Measurements from ENCODE around the gene ANKRD31.
"Not testable (repeated sequence)": the region's sequence is repeated elsewhere in the genome, so short reads cannot be mapped to it uniquely, and the experiment has no call there.

Gene ANKRD31

DNA sequence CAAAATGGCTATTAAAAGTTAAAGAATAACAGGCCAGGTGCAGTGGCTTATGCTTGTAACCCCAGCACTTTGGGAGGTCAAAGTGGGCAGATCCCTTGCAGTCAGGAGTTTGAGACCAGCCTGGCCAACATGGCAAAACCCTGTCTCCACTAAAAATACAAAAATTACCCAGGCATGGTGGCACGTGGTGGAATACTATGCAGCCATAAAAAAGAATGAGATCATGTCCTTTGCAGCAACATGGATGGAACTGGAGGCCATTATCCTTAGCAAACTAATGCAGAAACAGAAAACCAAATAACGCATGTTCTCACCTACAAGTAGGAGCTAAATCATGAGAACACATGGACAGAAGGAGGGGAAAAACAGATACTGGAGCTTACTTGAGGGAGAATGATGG is 15.9 kb downstream of the ANKRD31 start:
- DNase-seq: not testable (repeated sequence)

GRCh38 chr5:75214928-75215327 is 21.8 kb downstream of the ANKRD31 start:
- no peak for DNase-seq

GRCh38 chr5:75214409-75214808 is 22.3 kb downstream of the ANKRD31 start:
- no peak for DNase-seq

DNA sequence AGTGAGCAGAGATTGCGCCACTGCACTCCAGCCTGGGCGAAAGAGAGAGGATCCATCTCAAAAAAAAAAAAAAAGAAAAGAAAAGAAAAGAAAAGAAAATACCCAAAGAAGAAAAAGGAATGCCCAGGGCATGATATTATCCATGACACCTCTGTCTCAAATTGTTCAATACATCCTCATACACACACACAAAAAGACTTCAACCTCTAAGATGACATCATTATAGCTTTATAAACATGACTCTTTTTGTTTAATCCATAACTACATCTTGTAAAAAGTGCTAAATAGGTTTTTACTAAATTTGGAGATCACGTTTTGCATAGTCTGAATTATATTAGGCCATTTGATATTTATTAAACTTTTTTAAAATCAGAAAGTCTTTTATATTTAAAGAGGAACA is 33.1 kb downstream of the ANKRD31 start:
- no peak for DNase-seq

- no peak for DNase-seq
Measured at GRCh38 chr5:75202935-75203334, 33.7 kb downstream of the ANKRD31 start.

DNA sequence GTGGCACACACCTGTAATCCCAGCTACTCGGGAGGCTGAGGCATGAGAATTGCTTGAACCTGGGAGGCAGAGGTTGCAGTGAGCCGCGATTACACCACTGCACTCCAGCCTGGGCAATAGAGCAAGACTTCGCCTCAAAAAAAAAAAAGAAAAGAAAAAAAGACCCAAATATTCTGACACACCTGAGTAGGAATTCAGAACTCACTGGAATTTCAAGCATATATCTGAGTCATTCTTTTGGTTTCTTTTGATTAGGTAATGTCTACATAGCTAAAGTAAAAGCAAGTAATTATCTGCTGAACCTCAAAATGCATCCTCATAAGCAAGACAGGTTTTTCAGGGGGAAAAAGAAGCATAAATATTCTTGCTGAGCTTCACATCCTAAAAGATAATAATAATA is 35.9 kb downstream of the ANKRD31 start:
- DNase-seq: no peak

DNA sequence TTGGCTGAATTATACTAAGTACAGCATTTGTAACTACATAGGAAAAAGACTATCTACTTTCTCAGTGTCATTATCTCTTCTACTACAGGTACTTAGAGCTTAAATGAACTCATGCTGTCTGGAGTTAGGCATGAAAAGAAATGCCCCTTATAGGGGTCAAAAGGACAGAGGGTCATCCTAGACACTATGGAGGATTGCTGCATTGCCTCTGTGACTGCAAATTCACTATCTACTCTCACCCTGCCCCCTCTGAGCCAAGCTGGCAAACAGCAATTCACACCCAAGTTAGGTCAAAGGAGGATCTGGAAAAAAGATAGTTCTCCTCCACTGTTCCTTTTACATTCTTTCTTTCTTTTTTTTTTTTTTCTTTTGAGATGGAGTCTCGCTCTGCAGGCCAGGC is 36.7 kb downstream of the ANKRD31 start:
- no peak for DNase-seq

DNA sequence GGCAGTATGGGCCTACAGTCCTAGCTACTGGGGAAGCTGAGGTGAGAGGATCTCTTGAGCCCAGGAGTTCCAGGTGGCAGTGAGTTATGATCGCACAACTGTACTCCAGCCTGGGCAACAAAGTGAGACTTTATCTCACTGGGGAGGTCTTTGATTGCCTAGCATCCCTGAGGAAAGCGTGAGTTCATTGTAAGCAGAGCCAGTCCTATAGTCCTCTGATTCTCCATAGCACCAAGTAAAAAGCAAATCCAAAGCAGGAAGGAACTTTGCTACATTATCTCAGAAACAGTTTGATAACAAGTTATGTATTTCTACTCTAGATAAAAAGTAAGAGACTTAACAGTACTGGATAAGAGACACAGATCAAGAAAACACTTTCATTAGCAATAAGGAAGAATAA is 37.6 kb downstream of the ANKRD31 start:
- no peak for DNase-seq

DNA sequence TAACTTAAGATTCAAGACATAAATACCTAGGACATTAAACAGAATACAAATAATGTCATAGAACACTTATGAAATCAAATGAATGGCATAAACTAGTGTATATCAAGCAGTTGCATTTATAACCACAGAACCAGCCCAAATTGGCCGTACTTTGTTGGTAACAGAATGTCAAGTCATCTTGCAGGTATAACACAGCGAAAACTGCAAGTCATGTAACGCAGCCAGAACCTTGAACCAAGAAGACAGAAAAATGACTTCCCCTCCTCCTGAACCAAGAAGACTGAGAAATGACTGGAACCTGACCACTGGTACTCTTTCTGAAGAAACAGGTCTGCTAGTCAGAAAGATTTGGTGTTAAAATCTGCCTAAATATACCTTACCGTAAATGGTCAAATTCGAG is 38.9 kb downstream of the ANKRD31 start:
- DNase-seq: no peak

- no peak for DNase-seq
Measured at GRCh38 chr5:75192804-75193203, 43.9 kb downstream of the ANKRD31 start.

DNA sequence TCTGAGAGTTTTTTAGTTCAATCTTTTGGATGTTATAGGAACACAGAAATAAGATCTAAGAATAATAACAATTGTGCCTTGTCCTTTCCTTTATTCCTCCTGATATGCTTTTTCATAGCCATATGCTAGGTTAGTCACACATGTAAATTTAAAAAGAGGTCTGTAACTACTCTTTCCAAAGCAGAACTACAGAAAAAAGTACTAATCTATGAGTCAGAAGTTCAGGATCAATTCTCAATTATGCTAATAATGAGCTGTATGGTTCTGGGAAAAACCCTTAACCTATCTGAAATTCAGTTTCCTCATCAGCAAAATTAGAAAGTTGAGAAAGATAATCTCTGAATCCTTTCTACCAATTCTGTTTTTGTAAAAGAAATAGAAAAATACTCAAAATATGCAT is 44.4 kb downstream of the ANKRD31 start:
- no peak for DNase-seq

- no peak for DNase-seq
Measured at GRCh38 chr5:75190227-75190626, 46.5 kb downstream of the ANKRD31 start.

GRCh38 chr5:75189353-75189752 is 47.3 kb downstream of the ANKRD31 start:
- no peak for DNase-seq

DNA sequence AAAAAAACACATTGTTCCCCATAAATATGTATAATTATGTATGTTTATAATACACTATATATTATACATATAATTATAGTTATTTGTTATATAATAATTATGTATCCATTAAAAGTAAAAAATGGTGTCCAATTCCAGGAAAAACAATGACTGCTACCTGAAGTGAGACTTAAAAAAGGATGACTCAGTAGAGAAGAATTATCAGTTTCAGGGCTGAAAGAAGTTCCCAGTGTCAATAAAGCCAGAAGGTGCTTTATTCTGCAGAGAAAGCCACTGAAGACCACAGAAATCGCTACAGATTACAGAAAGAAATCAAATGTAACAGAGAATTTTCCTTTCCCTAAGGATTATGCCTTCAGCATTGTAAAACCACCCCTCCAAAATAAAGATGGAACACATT is 50.9 kb downstream of the ANKRD31 start:
- DNase-seq: no peak

DNA sequence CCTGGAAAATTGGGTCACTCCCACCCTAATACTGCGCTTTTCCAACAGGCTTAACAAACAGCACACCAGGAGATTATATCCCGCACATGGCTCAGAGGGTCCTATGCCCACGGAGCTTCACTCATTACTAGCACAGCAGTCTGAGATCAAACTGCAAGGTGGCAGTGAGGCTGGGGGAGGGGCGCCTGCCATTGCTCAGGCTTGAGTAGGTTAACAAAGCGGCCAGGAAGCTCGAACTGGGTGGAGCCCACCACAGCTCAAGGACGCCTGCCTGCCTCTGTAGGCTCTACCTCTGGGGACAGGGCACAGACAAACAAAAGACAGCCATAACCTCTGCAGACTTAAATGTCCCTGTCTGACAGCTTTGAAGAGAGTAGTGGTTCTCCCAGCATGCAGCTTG is 60.7 kb downstream of the ANKRD31 start:
- not testable (repeated sequence) for DNase-seq

DNA sequence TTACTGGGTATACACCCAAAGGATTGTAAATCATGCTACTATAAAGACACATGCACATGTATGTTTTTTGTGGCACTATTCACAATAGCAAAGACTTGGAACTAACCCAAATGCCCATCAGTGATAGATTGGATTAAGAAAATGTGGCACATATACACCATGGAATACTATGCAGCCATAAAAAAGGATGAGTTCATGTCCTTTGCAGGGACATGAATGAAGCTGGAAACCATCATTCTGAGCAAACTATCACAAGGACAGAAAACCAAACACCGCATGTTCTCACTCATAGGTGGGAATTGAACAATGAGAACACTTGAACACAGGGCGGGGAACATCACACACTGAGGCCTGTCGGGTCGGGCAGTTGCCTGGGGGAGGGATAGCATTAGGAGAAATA is 61.8 kb downstream of the ANKRD31 start:
- DNase-seq: not testable (repeated sequence)

- DNase-seq: no peak
Measured at GRCh38 chr5:75169516-75169915, 67.2 kb downstream of the ANKRD31 start.

DNA sequence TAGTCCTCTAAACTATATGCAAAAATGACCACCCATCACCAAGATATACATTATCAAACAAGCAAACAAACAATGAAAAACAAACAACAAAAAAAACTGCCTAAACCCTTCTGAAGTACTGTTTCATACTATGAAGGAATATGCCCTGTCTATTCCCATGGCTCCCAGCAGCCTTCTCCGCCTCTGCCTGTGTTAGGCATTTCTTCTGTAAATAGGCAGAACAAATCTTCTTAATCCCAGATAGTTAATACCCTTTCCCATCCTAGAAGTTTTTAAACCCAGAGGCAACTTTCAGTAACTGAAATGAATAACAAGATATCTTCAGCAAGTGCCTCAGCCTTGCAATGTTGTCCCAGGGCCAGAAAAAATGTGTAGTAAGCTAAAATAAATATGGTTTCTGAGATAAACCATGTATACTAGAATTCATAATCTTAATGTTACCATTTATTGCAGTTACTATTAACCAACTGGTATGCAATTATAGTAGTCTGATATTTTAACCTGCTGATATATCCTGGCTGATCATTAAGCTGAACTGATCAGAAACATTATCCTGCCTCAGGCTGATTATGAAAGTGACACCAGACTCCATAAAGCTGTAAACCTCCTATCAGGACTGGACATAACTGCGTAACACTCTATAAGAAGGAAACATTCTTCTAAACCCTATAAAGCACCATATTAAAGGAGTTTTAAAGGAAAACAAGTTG is 68.5 kb downstream of the ANKRD31 start:
- DNase-seq: no peak

DNA sequence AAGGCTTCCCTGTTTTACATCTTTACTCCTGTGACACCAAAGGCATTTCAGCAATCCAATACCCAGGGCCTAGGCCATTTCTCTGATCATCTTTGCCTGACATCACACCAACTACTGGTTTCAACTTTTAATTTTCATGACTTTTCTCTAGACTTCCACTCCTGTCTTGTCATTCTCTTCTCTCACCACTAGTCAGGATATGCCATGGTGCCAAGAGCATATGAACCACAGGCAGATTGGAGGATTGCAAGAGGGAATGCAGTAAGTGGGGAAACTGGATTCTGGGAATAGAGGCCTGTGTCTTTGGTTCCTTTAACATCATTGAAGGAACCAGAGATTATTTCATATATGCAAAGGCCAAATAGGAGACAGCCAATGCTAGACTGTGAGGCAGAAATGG is 69.3 kb downstream of the ANKRD31 start:
- no peak for DNase-seq

- not testable (repeated sequence) for DNase-seq
Measured at GRCh38 chr5:75161508-75161907, 75.2 kb downstream of the ANKRD31 start.

DNA sequence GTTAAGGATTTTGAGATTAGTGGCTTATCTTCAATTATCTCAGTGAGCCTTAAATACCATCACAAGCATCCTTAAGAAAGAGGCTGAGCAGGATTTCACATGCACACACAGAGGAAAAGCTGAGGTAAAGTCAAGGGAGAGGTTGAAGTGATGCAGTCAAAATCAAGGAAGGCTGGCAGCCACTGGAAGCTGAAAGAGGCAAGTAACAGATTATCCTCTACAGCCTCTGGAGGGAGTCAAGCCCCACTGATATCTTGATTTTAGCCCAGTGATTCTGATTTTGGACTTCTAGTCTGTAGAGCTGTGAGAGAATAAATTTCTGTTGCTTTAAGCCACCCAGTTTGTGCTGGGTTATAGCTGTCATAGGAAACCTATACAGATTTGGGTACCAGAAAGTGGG is 80.1 kb downstream of the ANKRD31 start:
- DNase-seq: no peak

- DNase-seq: no peak
Measured at GRCh38 chr5:75152860-75153259, 83.8 kb downstream of the ANKRD31 start.

- DNase-seq: no peak
Measured at GRCh38 chr5:75148051-75148450, 88.6 kb downstream of the ANKRD31 start.

DNA sequence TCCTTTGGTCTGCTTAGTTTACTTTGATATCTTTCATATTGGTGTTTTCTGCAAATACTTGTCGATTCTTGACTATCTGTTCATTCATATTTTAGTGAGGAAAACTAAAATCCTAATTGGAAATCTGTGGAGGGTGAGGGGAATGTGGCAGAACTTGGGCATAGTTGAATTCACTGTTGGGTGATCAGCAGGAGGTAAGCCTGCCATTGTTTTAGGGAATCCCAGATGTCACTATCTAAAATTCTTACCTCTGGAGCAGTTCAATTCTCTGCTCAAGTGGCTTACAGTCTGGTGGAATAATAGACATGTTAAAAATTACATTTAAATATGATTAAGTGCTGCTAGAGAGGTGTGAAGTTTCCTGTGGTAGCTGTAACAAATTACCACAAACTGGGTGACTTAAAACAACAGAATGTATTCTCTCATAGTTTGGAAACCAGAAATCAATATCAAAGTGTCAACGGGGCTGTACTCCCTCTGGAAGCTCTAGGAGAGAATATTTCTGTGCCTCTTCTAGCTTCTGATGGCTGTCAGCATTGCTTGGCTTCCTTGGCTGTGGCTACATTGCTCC is 94.0 kb downstream of the ANKRD31 start:
- no peak for DNase-seq

- no peak for DNase-seq
Measured at GRCh38 chr5:75140277-75140676, 96.4 kb downstream of the ANKRD31 start.

Data from NCI-H2171 (cell line).